Activated naive CD8-positive, alpha-beta T cell treated with anti-CD3 and anti-CD28 coated beads for 36 hours (primary cell): Measurements from ENCODE around the gene CHN2. TPM values are rescaled to one million over a fixed set of nuclear protein-coding genes. Genes with fewer than 3 reads are reported as not detected.

ENCODE experiments used
- DNase-seq: peaks from one replicate; pipeline ENCODE4 v3.0.0; 2021
- H3K27ac Mint-ChIP-seq: one replicate; pipeline ENCODE4 v1.8.0; 2022; ENCODE audit warnings: mild to moderate bottlenecking, moderate library complexity, mixed read lengths
- H3K27me3 Mint-ChIP-seq: one replicate; pipeline ENCODE4 v1.8.0; 2022; ENCODE audit warnings: mild to moderate bottlenecking, mixed read lengths
- H3K36me3 Mint-ChIP-seq: one replicate; pipeline ENCODE4 v1.8.0; 2021; ENCODE audit warnings: mild to moderate bottlenecking, mixed read lengths
- H3K4me1 Mint-ChIP-seq: one replicate; pipeline ENCODE4 v1.8.0; 2021; ENCODE audit warnings: mixed read lengths
- H3K4me3 Mint-ChIP-seq: one replicate; pipeline ENCODE4 v1.8.0; 2022; ENCODE audit warnings: mild to moderate bottlenecking, moderate library complexity, mixed read lengths
- H3K9me3 Mint-ChIP-seq: one replicate; pipeline ENCODE4 v1.8.0; 2022; ENCODE audit warnings: mixed read lengths
- total RNA-seq, 2 experiments: library from RNA; stranded (reverse); gene quantifications; one replicate each; pipeline ENCODE4 v1.2.3, GENCODE V29; 2021

The CHN2 gene
- total RNA-seq, 2 experiments from 2014 or later: 0.80 to 1.6 TPM

DNA sequence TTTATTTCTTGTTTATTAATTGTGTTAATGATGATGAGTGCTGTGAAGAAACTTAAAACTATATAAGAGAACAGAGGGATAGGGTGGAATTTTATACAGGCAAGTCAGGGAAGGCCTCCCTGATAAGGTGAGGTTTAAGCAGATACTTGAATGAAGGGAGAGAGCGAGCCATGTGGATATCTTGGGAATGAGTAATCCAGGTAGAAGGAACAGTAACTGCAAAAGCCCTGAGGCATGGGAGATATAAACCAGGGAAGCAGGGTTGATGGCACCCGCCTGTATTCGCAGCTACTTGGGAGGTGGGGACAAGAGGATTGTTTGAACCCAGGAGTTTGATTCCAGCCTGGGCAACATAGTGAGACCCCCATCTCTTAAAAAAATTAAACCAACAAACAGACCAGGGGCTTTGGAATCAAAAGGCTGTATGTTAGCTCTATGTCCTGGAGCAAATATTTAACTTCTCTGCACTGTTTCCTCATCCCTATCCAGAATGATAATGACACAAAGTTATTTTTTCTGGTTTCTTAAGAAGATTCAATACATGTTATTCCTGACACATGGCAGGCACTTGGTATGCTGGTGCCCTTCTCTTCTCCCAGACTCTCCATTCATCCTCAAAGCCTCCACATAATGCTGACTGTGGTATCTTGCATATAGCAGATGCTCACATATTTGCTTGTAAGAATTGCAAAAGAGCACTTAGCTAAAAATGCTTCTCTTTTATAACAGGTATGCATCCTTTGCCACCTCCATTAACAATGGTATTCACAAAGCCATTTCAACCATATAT, 169.3 kb downstream of the CHN2 start:
- Mint-ChIP-seq H3K9me3 (no peaks in the 10 kb centered on the region), H3K27me3 (no peaks in the 10 kb centered on the region), H3K27ac (no peak overlapping the region), H3K4me1 (no peaks in the 10 kb centered on the region), H3K4me3 (no peak overlapping the region), H3K36me3 (no peaks in the 10 kb centered on the region)
- DNase-seq: no peak

DNA sequence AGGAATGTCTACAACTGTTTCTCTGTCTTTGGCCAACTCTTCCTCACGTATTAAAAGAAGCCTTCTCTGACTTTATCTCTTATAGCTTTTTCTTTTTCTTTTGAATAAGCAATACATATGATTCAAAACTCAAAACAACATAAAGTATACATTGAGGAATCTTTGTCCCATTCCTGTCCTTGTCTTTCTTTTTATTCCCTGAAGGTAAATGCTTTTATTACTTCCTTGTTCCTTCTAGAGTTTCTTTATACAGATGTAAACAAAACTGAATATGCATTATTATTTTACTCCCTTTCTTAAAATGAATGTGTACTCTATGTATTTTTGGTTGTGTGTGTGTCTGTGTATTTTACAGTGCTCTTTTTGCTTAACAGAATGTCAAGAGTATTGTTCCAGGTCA, 170.1 kb downstream of the CHN2 start:
- no peak overlapping the region for H3K27ac Mint-ChIP-seq
- H3K4me3 Mint-ChIP-seq: no peak overlapping the region
- no peaks in the 10 kb centered on the region for H3K4me1 Mint-ChIP-seq
- H3K27me3 Mint-ChIP-seq: no peaks in the 10 kb centered on the region
- no peak for DNase-seq
- no peaks in the 10 kb centered on the region for H3K36me3 Mint-ChIP-seq
- H3K9me3 Mint-ChIP-seq: no peaks in the 10 kb centered on the region

DNA sequence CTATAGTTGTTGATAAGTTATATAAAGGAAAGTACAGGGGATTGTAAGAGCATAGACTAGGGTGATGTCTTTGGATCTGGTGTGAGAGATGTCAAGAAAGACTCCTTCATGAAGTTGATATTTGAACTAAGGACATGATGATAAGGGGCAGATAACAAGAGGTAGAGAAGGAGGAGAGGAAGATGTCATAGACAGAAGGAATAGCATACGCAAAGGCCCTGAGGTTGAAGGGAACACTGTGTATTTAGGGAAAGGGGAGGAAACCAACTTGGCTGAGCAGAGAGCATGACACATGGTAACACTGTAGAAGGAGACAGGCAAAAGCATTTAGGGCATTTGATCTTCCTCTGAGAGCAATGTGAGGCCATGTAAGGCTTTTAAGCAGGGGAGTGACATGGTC, 170.8 kb downstream of the CHN2 start:
- DNase-seq: no peak
- Mint-ChIP-seq H3K36me3 (no peaks in the 10 kb centered on the region), H3K9me3 (no peaks in the 10 kb centered on the region), H3K27ac (no peak overlapping the region), H3K4me3 (no peak overlapping the region), H3K4me1 (no peaks in the 10 kb centered on the region), H3K27me3 (no peaks in the 10 kb centered on the region)

DNA sequence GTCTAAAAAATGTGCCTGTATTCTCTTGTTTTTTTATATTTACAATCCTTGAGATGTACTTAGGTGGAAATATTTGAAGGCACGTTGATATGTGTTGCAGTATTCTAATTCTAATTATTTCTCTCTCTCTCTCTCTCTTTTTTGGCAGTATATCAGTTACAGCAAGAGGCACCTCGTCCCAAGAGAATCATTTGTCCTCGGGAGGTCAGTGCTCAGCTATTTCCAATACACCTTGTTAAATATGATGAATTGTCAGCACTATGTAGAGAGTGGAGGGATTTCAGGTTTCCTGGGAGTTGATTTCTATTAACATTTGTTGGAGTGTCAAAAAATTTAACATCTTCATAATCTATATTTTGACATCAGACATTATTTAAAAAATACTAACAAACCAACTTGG, 173.2 kb downstream of the CHN2 start:
- no peak for DNase-seq
- no peaks in the 10 kb centered on the region for H3K27me3 Mint-ChIP-seq

DNA sequence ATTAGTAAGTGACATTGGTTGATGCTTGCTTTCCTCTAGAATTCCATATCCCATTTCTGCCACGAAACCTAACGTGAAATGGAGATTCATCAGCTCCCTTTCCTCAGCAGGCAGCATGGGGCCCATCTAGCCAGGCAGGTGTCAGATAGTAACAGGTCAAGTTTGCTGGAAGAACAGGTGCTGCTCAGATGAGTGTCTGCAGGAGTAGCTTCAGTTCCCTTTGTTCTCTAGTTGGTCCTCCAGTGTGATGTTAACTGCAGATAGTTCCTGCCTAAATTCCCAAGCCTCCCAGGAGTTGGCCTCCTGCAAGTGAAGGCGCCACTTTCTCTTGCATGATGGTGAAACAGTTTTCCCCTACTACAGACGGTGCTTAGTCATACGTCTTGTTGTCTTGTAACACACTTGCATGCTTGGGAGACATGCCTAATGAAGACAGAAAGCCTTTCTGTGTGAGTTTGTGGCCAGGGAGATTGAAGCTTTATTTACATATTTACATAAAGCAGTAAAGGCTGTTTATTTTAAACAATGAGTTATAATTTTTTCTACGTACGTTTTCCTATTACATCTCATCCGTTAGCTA, 175.4 kb downstream of the CHN2 start:
- Mint-ChIP-seq H3K27ac (no peak overlapping the region), H3K36me3 (no peaks in the 10 kb centered on the region), H3K4me3 (no peak overlapping the region), H3K27me3 (no peaks in the 10 kb centered on the region), H3K9me3 (no peaks in the 10 kb centered on the region), H3K4me1 (no peaks in the 10 kb centered on the region)
- no peak for DNase-seq

More for the DNA sequence above, 173.2 kb downstream of the CHN2 start:
- H3K27ac Mint-ChIP-seq: no peak overlapping the region
- H3K9me3 Mint-ChIP-seq: no peaks in the 10 kb centered on the region
- no peaks in the 10 kb centered on the region for H3K4me1 Mint-ChIP-seq
- no peaks in the 10 kb centered on the region for H3K36me3 Mint-ChIP-seq
- no peak overlapping the region for H3K4me3 Mint-ChIP-seq

DNA sequence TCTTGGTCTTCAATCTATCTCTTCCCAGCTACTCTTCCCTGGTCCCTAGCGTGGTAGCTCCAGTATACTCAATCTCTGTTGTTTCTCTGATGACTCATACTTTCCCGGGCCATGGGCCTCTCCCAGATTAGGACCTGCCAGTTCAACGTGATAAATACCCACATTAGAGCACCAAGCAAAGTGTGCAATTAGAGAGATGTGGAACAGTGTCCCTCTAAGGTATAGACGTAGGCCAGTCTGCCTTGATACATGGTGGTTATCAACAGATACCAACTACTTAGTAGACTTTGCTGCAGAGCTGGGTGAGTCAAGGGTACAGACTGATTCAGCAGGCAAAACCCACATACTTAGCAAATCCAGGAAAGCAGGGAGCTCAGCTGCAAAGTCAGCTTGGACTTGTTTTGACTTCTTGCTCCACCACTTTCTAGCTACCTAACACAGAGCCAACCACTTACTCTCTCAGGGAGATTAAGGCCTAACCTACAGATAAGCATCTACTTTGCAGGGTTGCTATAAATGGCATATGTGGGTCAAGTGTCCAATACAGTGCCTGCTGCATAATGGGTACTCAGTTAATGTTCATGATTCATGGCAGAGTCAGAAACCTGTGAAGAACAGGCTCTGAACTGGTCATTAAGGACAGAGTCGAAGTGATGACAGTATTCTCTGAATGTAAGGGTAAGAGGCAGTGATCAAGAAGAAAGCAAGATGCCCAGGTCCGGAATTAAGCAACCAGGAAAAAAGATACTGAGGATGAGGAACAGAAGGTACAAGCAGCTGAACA, 176.1 kb downstream of the CHN2 start:
- H3K4me1 Mint-ChIP-seq: no peaks in the 10 kb centered on the region
- H3K27me3 Mint-ChIP-seq: no peaks in the 10 kb centered on the region
- no peaks in the 10 kb centered on the region for H3K36me3 Mint-ChIP-seq
- H3K27ac Mint-ChIP-seq: no peak overlapping the region
- H3K4me3 Mint-ChIP-seq: no peak overlapping the region
- H3K9me3 Mint-ChIP-seq: no peaks in the 10 kb centered on the region
- DNase-seq: no peak

DNA sequence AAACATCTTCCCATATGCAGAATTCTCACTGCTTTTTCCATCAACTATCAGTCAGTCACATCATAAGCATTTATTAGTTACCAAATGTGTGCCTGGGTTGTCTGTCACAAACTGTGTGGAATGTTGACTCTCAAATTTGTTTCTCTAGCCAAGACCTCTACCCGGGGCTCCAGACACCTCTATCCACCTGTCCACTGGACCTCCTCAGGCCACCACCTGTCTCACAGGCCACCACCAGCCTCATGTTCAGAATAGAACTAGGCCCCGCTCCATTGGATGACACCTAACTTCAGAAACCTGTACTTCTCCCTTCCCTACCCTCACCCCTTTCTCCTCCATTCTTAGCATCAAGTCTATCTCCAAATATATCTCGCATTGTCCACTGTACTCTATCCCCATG, 176.9 kb downstream of the CHN2 start:
- Mint-ChIP-seq H3K36me3 (no peaks in the 10 kb centered on the region), H3K9me3 (no peaks in the 10 kb centered on the region), H3K27ac (no peak overlapping the region), H3K27me3 (no peaks in the 10 kb centered on the region), H3K4me1 (no peaks in the 10 kb centered on the region), H3K4me3 (no peak overlapping the region)
- DNase-seq: no peak

DNA sequence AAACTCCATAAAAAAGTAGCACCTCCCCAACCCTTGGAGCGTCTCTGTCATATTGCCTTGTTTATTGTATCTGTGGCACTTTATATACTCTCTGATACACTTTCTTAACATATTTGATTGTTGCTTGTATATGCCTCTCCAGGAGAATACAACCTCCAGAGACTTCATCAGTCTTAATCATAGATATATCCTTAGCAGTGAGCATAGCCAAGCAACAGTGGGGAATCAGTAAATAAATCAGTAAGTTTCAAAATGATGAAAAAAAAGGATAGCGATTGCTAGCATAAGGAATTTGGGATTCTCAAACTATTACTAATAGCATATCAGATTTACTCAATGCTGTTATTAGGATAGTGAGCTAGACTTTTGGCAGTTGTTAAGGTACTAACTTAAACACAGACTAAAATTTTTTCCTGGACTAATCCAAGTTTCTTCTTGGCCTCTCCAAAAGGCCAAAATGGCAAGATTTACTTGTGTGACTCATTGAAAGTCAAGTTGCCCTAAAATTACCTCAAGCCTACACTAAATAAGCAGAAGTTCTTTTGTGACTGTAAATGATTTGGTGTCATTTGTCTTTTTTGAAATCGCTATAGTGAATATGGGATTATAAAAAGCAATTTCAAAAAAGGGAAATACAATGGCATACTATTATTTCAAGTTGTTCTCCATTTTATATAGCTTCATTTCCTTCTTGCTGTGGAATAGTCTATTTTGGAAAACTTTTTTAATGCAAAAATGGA, 177.9 kb downstream of the CHN2 start:
- DNase-seq: no peak
- no peak overlapping the region for H3K27ac Mint-ChIP-seq
- no peaks in the 10 kb centered on the region for H3K36me3 Mint-ChIP-seq
- H3K9me3 Mint-ChIP-seq: no peaks in the 10 kb centered on the region
- H3K4me3 Mint-ChIP-seq: no peak overlapping the region
- H3K27me3 Mint-ChIP-seq: no peaks in the 10 kb centered on the region
- H3K4me1 Mint-ChIP-seq: no peaks in the 10 kb centered on the region

DNA sequence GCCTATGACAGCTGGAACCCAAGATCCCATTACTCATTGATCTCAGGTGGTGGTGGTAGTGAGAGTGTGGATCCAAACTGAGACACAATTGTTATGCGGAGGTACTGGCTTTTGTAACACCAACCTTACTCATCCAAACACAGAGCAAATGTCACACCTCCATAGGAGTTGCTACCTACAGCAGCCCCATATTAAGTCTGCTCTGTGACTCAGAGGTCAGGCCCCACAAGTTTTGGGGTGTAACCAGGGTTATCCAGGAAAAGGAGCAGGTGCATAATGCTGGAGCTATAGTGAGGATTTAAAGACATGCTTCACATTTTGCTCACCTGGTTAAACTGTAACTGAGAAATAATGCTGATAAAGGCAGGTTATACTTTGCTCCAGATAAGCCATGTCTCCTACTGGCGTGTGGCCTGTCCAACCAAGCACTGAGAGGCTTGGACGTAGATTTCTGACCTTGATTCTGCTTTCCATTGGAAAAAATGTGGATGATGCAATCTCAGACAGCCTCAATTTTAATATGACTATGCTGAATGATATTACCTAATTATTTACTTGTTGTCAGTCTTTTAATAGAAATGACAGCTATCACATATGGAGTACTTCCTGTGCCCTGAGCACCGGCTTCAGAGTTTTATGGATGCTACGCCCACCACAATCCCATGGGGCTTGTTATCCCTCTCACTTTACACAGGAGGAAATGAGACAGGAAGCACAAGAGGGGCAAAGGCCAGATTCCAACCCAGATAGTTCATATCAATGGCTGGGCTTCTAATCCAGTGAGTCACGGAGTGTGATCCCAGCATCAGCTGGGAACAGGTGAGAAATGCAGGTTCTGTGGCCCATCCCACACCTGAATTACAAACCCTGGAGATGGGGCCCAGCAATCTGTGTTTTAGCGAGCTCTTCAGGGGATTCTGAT, 181.3 kb downstream of the CHN2 start:
- Mint-ChIP-seq H3K36me3 (no peaks in the 10 kb centered on the region), H3K27ac (no peak overlapping the region), H3K9me3 (no peaks in the 10 kb centered on the region), H3K27me3 (no peaks in the 10 kb centered on the region), H3K4me1 (no peaks in the 10 kb centered on the region), H3K4me3 (no peak overlapping the region)
- DNase-seq: no peak

DNA sequence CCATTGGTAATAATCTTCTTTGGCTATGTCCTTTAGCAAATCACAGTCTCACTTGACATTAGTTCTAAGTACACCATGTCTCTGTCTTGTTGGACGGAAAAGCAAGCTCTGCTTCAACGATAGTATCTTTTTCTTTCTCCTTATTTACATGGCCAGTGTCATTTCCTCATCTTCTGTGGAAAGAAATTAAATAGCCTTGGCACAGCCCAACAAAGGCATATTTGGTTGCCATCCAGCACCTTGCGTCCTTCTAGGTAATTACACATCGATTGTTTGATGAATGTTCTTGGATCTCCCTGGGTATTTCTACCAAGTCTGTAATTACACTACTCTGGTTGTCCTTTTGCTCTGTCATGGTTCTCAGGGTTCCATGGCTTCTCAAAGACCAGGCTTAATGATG, 183.1 kb downstream of the CHN2 start:
- H3K4me3 Mint-ChIP-seq: no peak overlapping the region
- H3K27me3 Mint-ChIP-seq: no peaks in the 10 kb centered on the region
- no peaks in the 10 kb centered on the region for H3K36me3 Mint-ChIP-seq
- no peaks in the 10 kb centered on the region for H3K9me3 Mint-ChIP-seq
- H3K27ac Mint-ChIP-seq: no peak overlapping the region
- no peaks in the 10 kb centered on the region for H3K4me1 Mint-ChIP-seq
- DNase-seq: no peak

DNA sequence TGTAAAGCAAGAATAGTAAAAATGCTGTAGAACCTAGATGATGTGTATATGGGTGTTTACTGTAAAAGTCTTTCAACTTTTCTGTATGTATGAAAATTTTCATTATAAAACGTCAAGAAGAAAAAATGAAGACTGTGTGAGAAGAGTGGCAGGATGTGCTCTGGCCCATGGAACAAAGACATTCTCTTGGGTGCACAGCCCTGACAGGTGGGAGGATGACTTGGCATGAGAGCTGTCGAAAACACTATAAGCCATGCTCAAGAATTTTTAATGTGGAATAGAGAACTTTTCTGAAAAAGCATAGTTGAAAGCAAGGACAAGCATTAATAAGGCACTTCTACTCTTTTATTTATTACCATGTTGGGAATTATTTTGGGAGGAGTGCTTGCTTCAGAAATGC, 185.0 kb downstream of the CHN2 start:
- Mint-ChIP-seq H3K27ac (no peak overlapping the region), H3K4me3 (no peak overlapping the region)

DNA sequence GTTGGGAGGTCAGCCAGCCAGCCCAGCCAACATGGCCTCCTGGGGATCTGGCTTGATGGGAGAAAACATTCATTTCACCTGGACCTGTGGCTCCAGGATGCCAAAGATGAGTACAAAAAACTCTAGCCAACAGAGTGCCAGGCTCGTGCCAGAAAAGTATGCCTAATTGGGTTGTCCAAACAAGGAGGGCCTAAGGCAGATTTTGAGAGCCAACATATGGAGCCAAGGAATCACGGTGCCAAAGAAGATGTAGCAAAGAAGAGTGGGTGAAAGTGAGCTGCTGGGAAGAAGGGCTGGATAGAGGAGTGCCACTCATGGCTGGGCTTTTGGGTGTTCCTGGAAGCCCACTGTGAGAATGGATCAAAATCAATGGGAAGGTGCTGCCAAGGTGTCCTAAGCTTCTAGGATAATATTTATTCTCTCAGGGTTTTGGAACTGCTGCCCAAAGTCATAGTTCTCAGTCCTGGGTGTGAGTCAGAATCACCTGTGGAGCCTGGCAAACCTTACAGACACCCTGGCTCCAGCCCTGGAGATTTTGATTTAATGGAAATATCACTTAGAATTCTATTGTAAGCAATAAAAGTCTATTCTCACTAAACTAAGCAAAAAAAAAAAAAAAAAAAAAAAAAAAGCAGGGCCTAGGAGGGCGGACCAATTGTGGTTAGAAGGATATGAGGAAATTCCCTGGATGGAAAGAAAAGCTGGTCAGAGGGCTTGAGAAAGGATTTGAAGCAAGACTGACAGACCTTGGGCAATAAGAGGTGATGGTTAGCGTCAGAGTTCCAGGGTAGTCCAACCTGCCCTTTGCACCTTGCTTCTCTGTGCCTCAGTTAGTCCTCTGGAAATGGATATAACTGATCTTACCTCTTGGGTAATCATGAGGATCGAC, 186.9 kb downstream of the CHN2 start:
- H3K4me3 Mint-ChIP-seq: no peak overlapping the region
- DNase-seq: no peak
- H3K27me3 Mint-ChIP-seq: no peaks in the 10 kb centered on the region
- H3K27ac Mint-ChIP-seq: no peak overlapping the region
- H3K4me1 Mint-ChIP-seq: no peaks in the 10 kb centered on the region
- H3K9me3 Mint-ChIP-seq: no peaks in the 10 kb centered on the region
- H3K36me3 Mint-ChIP-seq: no peaks in the 10 kb centered on the region

More for the DNA sequence above, 185.0 kb downstream of the CHN2 start:
- no peaks in the 10 kb centered on the region for H3K36me3 Mint-ChIP-seq
- DNase-seq: no peak
- H3K27me3 Mint-ChIP-seq: no peaks in the 10 kb centered on the region
- no peaks in the 10 kb centered on the region for H3K4me1 Mint-ChIP-seq
- no peaks in the 10 kb centered on the region for H3K9me3 Mint-ChIP-seq

DNA sequence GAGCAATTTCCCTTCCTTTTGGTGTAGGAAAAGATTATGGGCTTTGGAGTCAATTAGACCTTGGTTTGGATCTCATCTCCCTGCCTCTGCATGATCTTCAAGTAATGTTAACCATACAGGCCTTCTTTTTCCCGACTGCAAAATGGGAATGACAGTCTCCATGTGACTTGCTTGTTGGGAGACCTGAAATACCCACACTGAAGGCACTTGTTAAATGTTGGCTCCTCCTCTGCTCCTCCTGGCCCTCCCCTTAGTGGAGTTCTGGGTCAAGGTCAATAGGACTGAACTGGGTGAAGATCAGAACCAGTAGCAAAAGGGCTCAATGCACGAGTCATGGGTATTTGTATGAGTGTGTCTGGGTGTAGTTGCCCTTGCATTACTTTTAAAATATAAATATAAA, 189.7 kb downstream of the CHN2 start:
- Mint-ChIP-seq H3K27me3 (no peaks in the 10 kb centered on the region), H3K27ac (no peak overlapping the region), H3K4me1 (no peaks in the 10 kb centered on the region)

More for the DNA sequence above, 189.7 kb downstream of the CHN2 start:
- Mint-ChIP-seq H3K36me3 (no peaks in the 10 kb centered on the region), H3K9me3 (no peaks in the 10 kb centered on the region), H3K4me3 (no peak overlapping the region)
- DNase-seq: no peak
